ENCODE data around the gene SMIM32. TPM values are rescaled to one million over a fixed set of nuclear protein-coding genes. Genes with fewer than 3 reads are reported as not detected.

The SMIM32 gene
- total RNA-seq, 1 donor from 2014 or later = 0.13 TPM

DNA sequence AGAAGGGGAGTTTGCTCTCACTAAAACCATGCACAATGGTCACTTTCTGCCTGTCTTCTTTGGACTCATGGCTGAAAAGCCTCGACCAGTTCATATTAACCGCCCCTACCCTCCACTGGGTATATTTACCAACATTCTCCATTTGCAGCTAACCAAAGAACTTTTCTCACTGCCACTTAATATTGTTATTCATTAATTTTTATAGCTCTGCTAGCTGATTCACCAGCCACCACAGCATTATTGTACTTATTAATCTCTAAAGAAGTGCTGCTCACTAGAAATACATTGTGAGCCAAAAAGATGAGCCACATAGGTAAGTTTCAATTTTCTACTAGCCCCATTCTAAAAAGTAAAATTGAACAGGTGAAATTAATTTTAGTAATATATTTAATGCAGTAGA is 33.4 kb upstream of the SMIM32 start:
- H3K27me3 ChIP-seq = no peaks in the 10 kb centered on the region
- TF ChIP-seq EZH2phosphoT487 (IDR thresholded peaks at IDR 0.05) = no peak
- TF ChIP-seq, protein P1, sequence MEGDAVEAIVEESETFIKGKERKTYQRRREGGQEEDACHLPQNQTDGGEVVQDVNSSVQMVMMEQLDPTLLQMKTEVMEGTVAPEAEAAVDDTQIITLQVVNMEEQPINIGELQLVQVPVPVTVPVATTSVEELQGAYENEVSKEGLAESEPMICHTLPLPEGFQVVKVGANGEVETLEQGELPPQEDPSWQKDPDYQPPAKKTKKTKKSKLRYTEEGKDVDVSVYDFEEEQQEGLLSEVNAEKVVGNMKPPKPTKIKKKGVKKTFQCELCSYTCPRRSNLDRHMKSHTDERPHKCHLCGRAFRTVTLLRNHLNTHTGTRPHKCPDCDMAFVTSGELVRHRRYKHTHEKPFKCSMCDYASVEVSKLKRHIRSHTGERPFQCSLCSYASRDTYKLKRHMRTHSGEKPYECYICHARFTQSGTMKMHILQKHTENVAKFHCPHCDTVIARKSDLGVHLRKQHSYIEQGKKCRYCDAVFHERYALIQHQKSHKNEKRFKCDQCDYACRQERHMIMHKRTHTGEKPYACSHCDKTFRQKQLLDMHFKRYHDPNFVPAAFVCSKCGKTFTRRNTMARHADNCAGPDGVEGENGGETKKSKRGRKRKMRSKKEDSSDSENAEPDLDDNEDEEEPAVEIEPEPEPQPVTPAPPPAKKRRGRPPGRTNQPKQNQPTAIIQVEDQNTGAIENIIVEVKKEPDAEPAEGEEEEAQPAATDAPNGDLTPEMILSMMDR (IDR thresholded peaks at IDR 0.05) = no peak
- peaks cover 16% of the 10 kb centered on the region for H3K4me1 ChIP-seq
- H4K20me1 ChIP-seq (ENCODE audit: low read depth) = no peaks in the 10 kb centered on the region
- no peak overlapping the region for H2AFZ ChIP-seq (replicated peaks)
- DNase-seq (ENCODE audit: low spot score) = no peak
- H3K4me3 ChIP-seq = no peak overlapping the region
- no peak overlapping the region for H3K4me2 ChIP-seq
- H3K9me3 ChIP-seq (ENCODE audit: low read depth) = no peaks in the 10 kb centered on the region
- H3K9ac ChIP-seq = no peak overlapping the region
- H3K27ac Mint-ChIP-seq = no peak overlapping the region
- H3K36me3 Mint-ChIP-seq = no peaks in the 10 kb centered on the region
- peaks cover under 1% of the 10 kb centered on the region for H3K27me3 Mint-ChIP-seq (ENCODE audit: insufficient read depth, low read depth)
- no peaks in the 10 kb centered on the region for H3K79me2 ChIP-seq (ENCODE audit: low read depth)
- H3K9me3 Mint-ChIP-seq = peaks cover 8% of the 10 kb centered on the region
- H3K4me1 Mint-ChIP-seq = peaks cover 27% of the 10 kb centered on the region
- no peak overlapping the region for H3K27ac ChIP-seq
- no peaks in the 10 kb centered on the region for H3F3A ChIP-seq (ENCODE audit: low read depth)
- H3K36me3 ChIP-seq = no peaks in the 10 kb centered on the region
- no peak overlapping the region for H3K4me3 Mint-ChIP-seq

DNA sequence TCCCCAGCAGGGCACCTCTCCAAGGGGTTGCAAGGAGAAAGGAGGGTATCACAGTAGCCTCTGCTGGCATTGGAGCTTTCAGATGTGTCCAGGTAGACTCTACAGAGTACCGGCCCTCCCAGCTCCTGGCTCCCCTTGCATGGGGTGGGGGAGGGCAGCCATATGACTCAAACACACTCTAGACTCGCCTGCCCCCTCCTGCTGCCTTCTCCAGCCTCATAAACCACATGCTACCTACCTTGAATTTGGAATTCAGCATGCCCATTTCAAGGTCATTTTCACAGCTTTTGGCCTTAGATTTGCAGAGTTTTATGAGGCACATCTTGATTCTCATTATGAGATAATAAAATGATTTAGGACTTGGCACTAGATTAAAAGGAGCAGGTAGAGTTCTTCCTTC is 32.8 kb upstream of the SMIM32 start:
- Histone ChIP-seq H4K20me1 (ENCODE audit: low read depth) (no peaks in the 10 kb centered on the region), H3K36me3 (no peaks in the 10 kb centered on the region), H3K4me1 (peaks cover 16% of the 10 kb centered on the region), H3F3A (ENCODE audit: low read depth) (no peaks in the 10 kb centered on the region), H3K79me2 (ENCODE audit: low read depth) (no peaks in the 10 kb centered on the region), H2AFZ (replicated peaks) (no peak overlapping the region), H3K9ac (no peak overlapping the region), H3K27ac (no peak overlapping the region), H3K9me3 (ENCODE audit: low read depth) (no peaks in the 10 kb centered on the region), H3K27me3 (no peaks in the 10 kb centered on the region), H3K4me2 (no peak overlapping the region), H3K4me3 (no peak overlapping the region)
- no peak for TF ChIP-seq EZH2phosphoT487 (IDR thresholded peaks at IDR 0.05)
- no peak for TF ChIP-seq EZH2 (IDR thresholded peaks at IDR 0.05)
- TF ChIP-seq, protein P1 (IDR thresholded peaks at IDR 0.05) = no peak
- Mint-ChIP-seq H3K4me3 (no peak overlapping the region), H3K27ac (no peak overlapping the region), H3K27me3 (ENCODE audit: insufficient read depth, low read depth) (peaks cover 2% of the 10 kb centered on the region), H3K9me3 (peaks cover 11% of the 10 kb centered on the region), H3K36me3 (no peaks in the 10 kb centered on the region), H3K4me1 (peaks cover 22% of the 10 kb centered on the region)
- no peak for DNase-seq (ENCODE audit: low spot score)

DNA sequence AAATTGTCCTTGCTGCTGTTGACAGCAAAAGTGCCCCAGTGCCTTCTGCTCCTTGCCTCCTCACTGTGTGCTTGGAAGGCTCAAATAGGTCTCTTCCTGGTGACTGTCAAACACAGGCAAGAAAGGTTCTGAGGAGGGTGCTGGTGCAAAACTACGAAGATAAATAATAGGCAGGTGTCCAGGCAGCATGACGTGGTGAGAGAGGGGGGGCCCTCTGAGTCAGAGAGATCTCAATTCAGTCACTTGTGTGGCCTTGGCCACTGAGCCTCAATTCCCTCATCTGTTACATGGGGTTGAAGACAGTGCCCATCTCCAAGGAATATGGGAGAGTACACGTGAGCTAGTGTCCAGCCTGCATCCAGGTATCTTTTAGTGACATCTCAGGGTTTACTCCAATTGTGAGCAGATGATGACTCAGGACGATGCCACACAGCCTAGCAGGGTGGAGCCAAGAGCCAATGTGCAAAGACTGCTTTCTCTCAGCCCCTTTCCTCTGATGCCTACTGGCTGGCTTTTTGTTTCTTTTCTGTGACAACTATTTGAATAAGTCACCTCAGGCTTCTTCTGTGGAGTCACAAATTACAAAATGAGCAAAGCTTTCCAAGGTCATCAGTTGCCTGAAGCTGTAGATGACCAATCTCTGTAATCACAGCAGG is 29.7 kb upstream of the SMIM32 start:
- H3K27me3 ChIP-seq = no peaks in the 10 kb centered on the region
- DNase-seq (ENCODE audit: low spot score) = no peak
- H3K27ac Mint-ChIP-seq = no peak overlapping the region
- H3K4me3 Mint-ChIP-seq = no peak overlapping the region
- H3K4me3 ChIP-seq = no peak overlapping the region
- no peaks in the 10 kb centered on the region for H3F3A ChIP-seq (ENCODE audit: low read depth)
- H3K4me2 ChIP-seq = no peak overlapping the region
- H3K4me1 Mint-ChIP-seq = peaks cover 3% of the 10 kb centered on the region
- H3K27me3 Mint-ChIP-seq (ENCODE audit: insufficient read depth, low read depth) = peaks cover 6% of the 10 kb centered on the region
- H3K9me3 ChIP-seq (ENCODE audit: low read depth) = no peaks in the 10 kb centered on the region
- no peaks in the 10 kb centered on the region for H3K36me3 Mint-ChIP-seq
- H3K79me2 ChIP-seq (ENCODE audit: low read depth) = no peaks in the 10 kb centered on the region
- no peaks in the 10 kb centered on the region for H3K4me1 ChIP-seq
- peaks cover 16% of the 10 kb centered on the region for H3K9me3 Mint-ChIP-seq
- H3K9ac ChIP-seq = no peak overlapping the region
- no peak overlapping the region for H2AFZ ChIP-seq (replicated peaks)
- H3K36me3 ChIP-seq = no peaks in the 10 kb centered on the region
- H3K27ac ChIP-seq = no peak overlapping the region
- no peaks in the 10 kb centered on the region for H4K20me1 ChIP-seq (ENCODE audit: low read depth)
- TF ChIP-seq EZH2phosphoT487 (IDR thresholded peaks at IDR 0.05) (no peak), EZH2 (IDR thresholded peaks at IDR 0.05) (no peak)
- TF ChIP-seq, protein P1 (IDR thresholded peaks at IDR 0.05) = no peak

Measured in neural progenitor cell (in vitro differentiated cells).